ENCODE measurements around the gene NR4A3. TPM values are rescaled to one million over a fixed set of nuclear protein-coding genes. Genes with fewer than 3 reads are reported as not detected.

The NR4A3 gene
- polyA plus RNA-seq, 1 of the 3 experiments (the other 2 are of a cell fraction), result 1.3 TPM

- no peak overlapping the region for H3K9ac ChIP-seq
- no peaks in the 10 kb centered on the region for H3K36me3 ChIP-seq (replicated peaks in 1 of 2; ENCODE audit: control insufficient read depth in 1 of 2, insufficient read depth in 2 of 2, low read length in 1 of 2)
- POLR2A ChIA-PET, result no interaction called here
- H3K79me2 ChIP-seq (ENCODE audit: insufficient read depth), result no peaks in the 10 kb centered on the region
- peak overlapping the region; percentile 32 for H2AFZ ChIP-seq (ENCODE audit: low read depth)
- TF ChIP-seq, protein P1, sequence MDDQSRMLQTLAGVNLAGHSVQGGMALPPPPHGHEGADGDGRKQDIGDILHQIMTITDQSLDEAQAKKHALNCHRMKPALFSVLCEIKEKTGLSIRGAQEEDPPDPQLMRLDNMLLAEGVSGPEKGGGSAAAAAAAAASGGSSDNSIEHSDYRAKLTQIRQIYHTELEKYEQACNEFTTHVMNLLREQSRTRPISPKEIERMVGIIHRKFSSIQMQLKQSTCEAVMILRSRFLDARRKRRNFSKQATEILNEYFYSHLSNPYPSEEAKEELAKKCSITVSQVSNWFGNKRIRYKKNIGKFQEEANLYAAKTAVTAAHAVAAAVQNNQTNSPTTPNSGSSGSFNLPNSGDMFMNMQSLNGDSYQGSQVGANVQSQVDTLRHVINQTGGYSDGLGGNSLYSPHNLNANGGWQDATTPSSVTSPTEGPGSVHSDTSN (IDR thresholded peaks at IDR 0.05), result no peak
- no peak for TF ChIP-seq GABPA (IDR thresholded peaks at IDR 0.05; ENCODE audit: low read depth)
- TF ChIP-seq EP300 (IDR thresholded peaks at IDR 0.05; ENCODE audit: borderline replicate concordance in 1 of 2, low read depth in 1 of 2, low read length in 1 of 2), result no peak
- TF ChIP-seq SMC3 (IDR thresholded peaks at IDR 0.05; ENCODE audit: low read depth, low read length), result no peak
- TF ChIP-seq MEF2A (IDR thresholded peaks at IDR 0.05; ENCODE audit: borderline replicate concordance, low read depth), result no peak
- TF ChIP-seq RFX5 (IDR thresholded peaks at IDR 0.05; ENCODE audit: low read length), result no peak
- TF ChIP-seq ELF1 (IDR thresholded peaks at IDR 0.05), result no peak
- no peaks in the 10 kb centered on the region for H3K27me3 ChIP-seq (ENCODE audit: insufficient read depth)
- no peaks in the 10 kb centered on the region for H3K9me2 ChIP-seq
- no peaks in the 10 kb centered on the region for H3K9me3 ChIP-seq
- CTCF ChIA-PET, result interaction anchor here (0.5 to 1.9 kb wide), 3 partner anchors 78 to 675 kb away, joined by 3 to 6 read pairs (median 3); no protein-coding TSS in a partner anchor
- no peaks in the 10 kb centered on the region for H4K20me1 ChIP-seq (ENCODE audit: insufficient read depth)
- H3K4me1 ChIP-seq (ENCODE audit: control insufficient read depth in 1 of 2, insufficient read depth in 2 of 2, low read depth in 1 of 2, low read length in 1 of 2), result peaks cover 0 to 13% of the 10 kb centered on the region in 2 experiments; a peak in 1 of 4 replicates
- peak overlapping the region in 1 of 2 experiments; percentile 59; a peak in 2 of 4 replicates for H3K27ac ChIP-seq (ENCODE audit: low read depth in 2 of 2, low read length in 1 of 2)
- 79% methylated on average over 5 of the region's 5 CpGs for WGBS (ENCODE audit: low lambda C conversion rate)
- no peaks in the 10 kb centered on the region for H3F3A ChIP-seq (replicated peaks; ENCODE audit: insufficient read depth)
- no peak overlapping the region for H3K4me2 ChIP-seq
- no peak for DNase-seq
- H3K4me3 ChIP-seq (ENCODE audit: low read depth in 2 of 2, low read length in 1 of 2), result no peak overlapping the region
Observed at GRCh38 chr9:99859243-99859980, 37.7 kb downstream of the NR4A3 start.

DNA sequence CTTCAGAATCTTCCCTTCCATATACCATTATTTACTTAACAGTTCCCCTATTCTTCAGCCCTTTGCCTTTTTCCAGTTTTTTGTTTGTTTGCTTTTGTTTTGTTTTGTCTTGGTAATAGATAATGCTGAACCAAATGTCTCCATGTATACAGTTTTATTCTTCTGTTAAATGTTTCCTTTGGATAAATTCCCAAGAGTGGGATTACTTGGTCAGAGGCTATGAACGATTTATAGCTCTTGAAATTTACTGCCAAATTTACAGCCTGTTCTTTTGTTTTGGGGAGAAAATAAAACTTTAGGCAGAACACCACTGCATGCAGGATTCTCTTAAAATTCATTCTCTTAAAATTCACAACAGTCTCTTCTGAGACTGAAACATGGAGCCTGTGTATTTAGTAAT is 38.6 kb downstream of the NR4A3 start:
- Histone ChIP-seq H3K9me2 (no peaks in the 10 kb centered on the region), H3K4me2 (no peak overlapping the region), H2AFZ (ENCODE audit: low read depth) (no peak overlapping the region), H3K4me3 (ENCODE audit: low read depth in 2 of 2, low read length in 1 of 2) (no peak overlapping the region), H3K9me3 (no peaks in the 10 kb centered on the region), H3K79me2 (ENCODE audit: insufficient read depth) (no peaks in the 10 kb centered on the region), H3K27me3 (ENCODE audit: insufficient read depth) (no peaks in the 10 kb centered on the region), H3F3A (replicated peaks; ENCODE audit: insufficient read depth) (no peaks in the 10 kb centered on the region), H3K36me3 (replicated peaks in 1 of 2; ENCODE audit: control insufficient read depth in 1 of 2, insufficient read depth in 2 of 2, low read length in 1 of 2) (no peaks in the 10 kb centered on the region), H3K9ac (no peak overlapping the region), H4K20me1 (ENCODE audit: insufficient read depth) (no peaks in the 10 kb centered on the region), H3K27ac (ENCODE audit: low read depth in 2 of 2, low read length in 1 of 2) (peak overlapping the region in 1 of 2 experiments; percentile 59; a peak in 1 of 4 replicates), H3K4me1 (ENCODE audit: control insufficient read depth in 1 of 2, insufficient read depth in 2 of 2, low read depth in 1 of 2, low read length in 1 of 2) (peaks cover 0 to 13% of the 10 kb centered on the region in 2 experiments; a peak in 1 of 4 replicates)
- TF ChIP-seq NFIC (IDR thresholded peaks at IDR 0.05; ENCODE audit: borderline replicate concordance), result no peak
- TF ChIP-seq REST (IDR thresholded peaks at IDR 0.05; ENCODE audit: low read depth, low read length), result no peak
- no peak for TF ChIP-seq RXRA (IDR thresholded peaks at IDR 0.05; ENCODE audit: borderline replicate concordance, low read depth)
- no peak for TF ChIP-seq POLR2AphosphoS5 (IDR thresholded peaks at IDR 0.05; ENCODE audit: low read depth, low read length)
- TF ChIP-seq, protein P2, sequence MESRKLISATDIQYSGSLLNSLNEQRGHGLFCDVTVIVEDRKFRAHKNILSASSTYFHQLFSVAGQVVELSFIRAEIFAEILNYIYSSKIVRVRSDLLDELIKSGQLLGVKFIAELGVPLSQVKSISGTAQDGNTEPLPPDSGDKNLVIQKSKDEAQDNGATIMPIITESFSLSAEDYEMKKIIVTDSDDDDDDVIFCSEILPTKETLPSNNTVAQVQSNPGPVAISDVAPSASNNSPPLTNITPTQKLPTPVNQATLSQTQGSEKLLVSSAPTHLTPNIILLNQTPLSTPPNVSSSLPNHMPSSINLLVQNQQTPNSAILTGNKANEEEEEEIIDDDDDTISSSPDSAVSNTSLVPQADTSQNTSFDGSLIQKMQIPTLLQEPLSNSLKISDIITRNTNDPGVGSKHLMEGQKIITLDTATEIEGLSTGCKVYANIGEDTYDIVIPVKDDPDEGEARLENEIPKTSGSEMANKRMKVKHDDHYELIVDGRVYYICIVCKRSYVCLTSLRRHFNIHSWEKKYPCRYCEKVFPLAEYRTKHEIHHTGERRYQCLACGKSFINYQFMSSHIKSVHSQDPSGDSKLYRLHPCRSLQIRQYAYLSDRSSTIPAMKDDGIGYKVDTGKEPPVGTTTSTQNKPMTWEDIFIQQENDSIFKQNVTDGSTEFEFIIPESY (IDR thresholded peaks at IDR 0.05; ENCODE audit: borderline replicate concordance, low read depth), result no peak
- TF ChIP-seq YY1 (IDR thresholded peaks at IDR 0.05; ENCODE audit: low read depth), result no peak
- no peak for TF ChIP-seq SIN3A (IDR thresholded peaks at IDR 0.05; ENCODE audit: borderline replicate concordance, low read depth, low read length)
- TF ChIP-seq GATA2 (CRISPR knock-in tag; IDR thresholded peaks at IDR 0.05), result no peak
- TF ChIP-seq, protein P3, sequence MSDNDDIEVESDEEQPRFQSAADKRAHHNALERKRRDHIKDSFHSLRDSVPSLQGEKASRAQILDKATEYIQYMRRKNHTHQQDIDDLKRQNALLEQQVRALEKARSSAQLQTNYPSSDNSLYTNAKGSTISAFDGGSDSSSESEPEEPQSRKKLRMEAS (IDR thresholded peaks at IDR 0.05; ENCODE audit: low read depth), result no peak
- CTCF ChIA-PET, result interaction anchor here (0.6 to 1.8 kb wide), 2 partner anchors 136 to 676 kb away, joined by 3 to 4 read pairs; no protein-coding TSS in a partner anchor
- POLR2A ChIA-PET, result interaction anchor here (0.5 kb wide), 1 partner anchor 229 kb away, joined by 3 read pairs; no protein-coding TSS in a partner anchor
- no peak for DNase-seq
- 79% methylated on average over 1 of the region's 1 CpG for WGBS (ENCODE audit: low lambda C conversion rate)
